C4-2B (cell line): Measurements from ENCODE around the gene LIN7A.
"Not testable (repeated sequence)": the region's sequence is repeated elsewhere in the genome, so short reads cannot be mapped to it uniquely, and the experiment has no call there.

Experiments used
- H3K27ac ChIP-seq: fragments of 450-650 bp; 2 replicates; pipeline ENCODE4 v1.5.1; 2017
- ZFX ChIP-seq: fragments of 450-650 bp; IDR thresholded peaks from 2 replicates; pipeline ENCODE4 v1.6.1; 2017
- TF ChIP-seq, protein P1 (sequence below): fragments of 450-650 bp; conservative IDR thresholded peaks from 2 replicates; pipeline ENCODE4 v1.5.1; 2017; ENCODE audit warnings: mild to moderate bottlenecking

The LIN7A gene

DNA sequence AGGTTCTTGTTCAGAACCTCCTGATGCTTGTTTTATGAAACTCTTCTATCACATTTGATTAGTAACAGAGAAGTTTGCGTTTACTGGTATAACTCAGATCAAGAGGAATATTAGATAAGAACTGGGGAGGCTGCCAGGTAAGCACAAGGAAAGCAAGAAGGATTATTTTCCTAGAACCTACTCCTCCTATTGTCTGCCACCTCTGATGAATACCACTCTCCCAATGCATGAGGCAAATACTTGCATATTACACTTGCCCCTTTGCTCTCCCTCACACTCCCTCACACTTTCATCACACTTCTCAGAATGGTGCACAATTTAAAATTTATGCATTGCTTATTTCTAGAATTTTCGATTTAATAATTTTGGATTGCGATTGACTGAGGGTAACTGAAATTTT lies 43.6 kb downstream of the LIN7A start:
- H3K27ac ChIP-seq, result no peak overlapping the region
- no peak for TF ChIP-seq ZFX
- TF ChIP-seq, protein P1, sequence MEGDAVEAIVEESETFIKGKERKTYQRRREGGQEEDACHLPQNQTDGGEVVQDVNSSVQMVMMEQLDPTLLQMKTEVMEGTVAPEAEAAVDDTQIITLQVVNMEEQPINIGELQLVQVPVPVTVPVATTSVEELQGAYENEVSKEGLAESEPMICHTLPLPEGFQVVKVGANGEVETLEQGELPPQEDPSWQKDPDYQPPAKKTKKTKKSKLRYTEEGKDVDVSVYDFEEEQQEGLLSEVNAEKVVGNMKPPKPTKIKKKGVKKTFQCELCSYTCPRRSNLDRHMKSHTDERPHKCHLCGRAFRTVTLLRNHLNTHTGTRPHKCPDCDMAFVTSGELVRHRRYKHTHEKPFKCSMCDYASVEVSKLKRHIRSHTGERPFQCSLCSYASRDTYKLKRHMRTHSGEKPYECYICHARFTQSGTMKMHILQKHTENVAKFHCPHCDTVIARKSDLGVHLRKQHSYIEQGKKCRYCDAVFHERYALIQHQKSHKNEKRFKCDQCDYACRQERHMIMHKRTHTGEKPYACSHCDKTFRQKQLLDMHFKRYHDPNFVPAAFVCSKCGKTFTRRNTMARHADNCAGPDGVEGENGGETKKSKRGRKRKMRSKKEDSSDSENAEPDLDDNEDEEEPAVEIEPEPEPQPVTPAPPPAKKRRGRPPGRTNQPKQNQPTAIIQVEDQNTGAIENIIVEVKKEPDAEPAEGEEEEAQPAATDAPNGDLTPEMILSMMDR, result no peak

DNA sequence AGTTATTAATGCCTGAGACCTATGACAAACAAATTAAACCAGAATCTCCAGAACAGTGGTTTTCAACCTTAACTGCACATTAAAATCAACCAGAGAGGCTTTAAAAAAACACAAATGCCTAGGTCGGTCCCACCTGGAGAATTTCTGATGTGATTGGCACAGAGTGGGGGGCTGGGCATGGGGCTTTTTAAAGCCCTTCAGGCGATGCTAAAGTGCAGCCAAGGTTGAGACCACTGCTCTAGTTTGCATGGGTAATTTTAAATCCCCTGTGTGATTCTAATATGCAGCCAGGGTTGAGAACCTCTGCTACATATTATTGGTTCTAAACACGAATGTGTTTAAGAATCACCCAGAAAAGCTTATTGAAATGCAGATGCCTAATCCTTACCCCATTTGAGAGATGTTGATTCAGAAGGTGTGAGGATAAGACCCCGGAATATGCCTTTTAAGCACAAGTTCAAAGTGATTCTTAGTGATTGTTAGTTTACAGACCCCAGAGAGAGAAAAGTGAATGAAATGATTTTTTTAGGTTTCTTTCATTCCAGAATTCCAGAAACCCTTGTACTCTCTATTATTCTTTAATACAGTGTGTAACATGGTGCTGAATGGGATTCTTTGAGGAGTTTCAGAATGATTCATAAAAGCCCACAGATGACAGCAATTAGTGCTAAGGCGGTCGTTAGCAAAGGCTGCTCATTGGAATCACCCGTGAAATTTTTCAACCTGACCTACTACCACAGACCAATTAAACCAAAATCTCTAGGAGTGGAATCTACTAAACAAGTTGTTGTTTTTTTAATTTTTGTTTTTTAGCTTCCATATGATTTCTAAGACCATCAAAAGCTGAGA lies 44.9 kb downstream of the LIN7A start:
- TF ChIP-seq, protein P1, result no peak
- no peak for TF ChIP-seq ZFX
- H3K27ac ChIP-seq, result no peak overlapping the region

DNA sequence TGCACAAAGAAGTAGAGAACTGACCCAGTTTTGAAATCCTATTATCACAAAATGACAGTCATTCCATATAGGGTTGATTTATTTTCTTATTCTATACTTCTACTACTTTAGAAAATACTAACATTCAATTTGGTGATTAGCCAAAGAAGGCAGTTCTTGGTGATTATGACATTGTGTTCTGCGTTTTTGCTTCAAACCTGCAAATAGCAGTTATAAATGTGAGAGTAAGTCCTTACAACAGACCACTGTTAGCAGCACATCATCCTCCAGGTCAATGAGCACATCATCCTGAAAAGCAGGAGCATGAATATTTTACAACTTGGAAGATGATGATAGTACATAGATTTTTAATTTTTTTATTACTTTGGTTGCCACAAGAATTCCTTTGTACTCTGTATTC lies 53.1 kb downstream of the LIN7A start:
- TF ChIP-seq, protein P1, result no peak
- no peak for TF ChIP-seq ZFX

DNA sequence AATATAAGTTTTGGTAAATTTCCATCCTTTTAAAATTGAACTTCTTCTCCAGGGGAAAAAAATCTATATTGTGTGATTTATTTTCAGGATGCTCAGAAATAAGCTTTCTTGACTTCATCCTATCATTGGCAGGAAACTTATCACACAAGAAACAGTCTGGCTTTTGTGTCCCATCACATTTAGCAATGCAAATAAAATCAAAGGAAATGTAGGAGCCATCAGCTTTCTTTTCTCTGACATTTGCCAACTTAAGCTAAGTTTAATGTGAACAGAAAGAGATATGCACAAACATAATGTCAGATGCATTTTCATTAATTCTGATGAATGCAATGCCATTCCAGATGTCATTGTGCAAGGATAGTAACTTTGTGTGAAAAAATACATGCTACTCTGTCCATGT lies 56.6 kb downstream of the LIN7A start:
- TF ChIP-seq, protein P1, result no peak
- TF ChIP-seq ZFX, result no peak
- no peak overlapping the region for H3K27ac ChIP-seq

More for the DNA sequence above, 53.1 kb downstream of the LIN7A start:
- no peak overlapping the region for H3K27ac ChIP-seq

DNA sequence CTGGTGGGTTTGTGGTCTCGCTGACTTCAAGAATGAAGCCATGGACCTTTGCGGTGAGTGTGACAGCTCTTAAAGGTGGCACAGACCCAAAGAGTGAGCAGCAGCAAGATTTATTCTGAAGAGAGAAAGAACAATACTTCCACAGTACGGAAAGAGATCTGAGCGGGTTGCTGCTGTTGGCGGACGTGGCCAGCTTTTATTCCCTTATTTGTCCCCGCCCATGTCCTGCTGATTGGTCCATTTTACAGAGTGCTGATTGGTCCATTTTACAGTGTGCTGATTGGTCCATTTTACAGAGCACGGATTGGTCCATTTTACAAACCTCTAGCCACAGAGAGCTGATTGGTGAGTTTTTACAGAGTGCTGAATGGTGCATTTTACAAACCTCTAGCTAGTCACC lies 59.3 kb downstream of the LIN7A start:
- not testable (repeated sequence) for H3K27ac ChIP-seq

- TF ChIP-seq, protein P1, result no peak
- TF ChIP-seq ZFX, result no peak
- no peak overlapping the region for H3K27ac ChIP-seq
Observed at GRCh38 chr12:80877721-80878265, 59.9 kb downstream of the LIN7A start.

- H3K27ac ChIP-seq, result no peak overlapping the region
- TF ChIP-seq, protein P1, result no peak
- no peak for TF ChIP-seq ZFX
Observed at GRCh38 chr12:80872053-80872452, 65.7 kb downstream of the LIN7A start.
